HepG2 (cell line): Measurements from ENCODE around the gene SMIM22. TPM values are rescaled to one million over a fixed set of nuclear protein-coding genes. Genes with fewer than 3 reads are reported as not detected.

Experiments
- AGO2 ChIP-seq: fragments of 200-400 bp; formaldehyde crosslinking; optimal IDR thresholded peaks from 2 replicates; pipeline ENCODE3; 2017; ENCODE audit warnings: mild to moderate bottlenecking, low read depth, low read length, moderate library complexity
- ARNTL ChIP-seq: sonication (generic); formaldehyde crosslinking; IDR thresholded peaks from 2 replicates; pipeline ENCODE4 v1.4.0; 2020; ENCODE audit warnings: mild to moderate bottlenecking, missing genetic modification reagents
- ATF4 ChIP-seq, 2 experiments: fragments of 450-650 bp in 1 of 2; sonication (generic) in 1 of 2; formaldehyde crosslinking; IDR thresholded peaks; 2 replicates each; pipeline versions ENCODE4 v1.5.0 to v1.8.0; 2020 to 2022; ENCODE audit warnings: mild to moderate bottlenecking in 1 of 2, missing genetic modification reagents in 1 of 2
- IRF1 ChIP-seq: sonication (generic); formaldehyde crosslinking; IDR thresholded peaks from 2 replicates; pipeline ENCODE4 v1.4.0; 2020; ENCODE audit warnings: low read depth, mild to moderate bottlenecking, missing genetic modification reagents
- KAT8 ChIP-seq: IDR thresholded peaks from 2 replicates; pipeline ENCODE4 v1.6.1; 2016; ENCODE audit warnings: missing genetic modification reagents, missing compliant biosample characterization
- MXD1 ChIP-seq: sonication (generic); formaldehyde crosslinking; IDR thresholded peaks from 2 replicates; pipeline ENCODE4 v1.4.0; 2020; ENCODE audit warnings: mild to moderate bottlenecking, missing genetic modification reagents
- RFXAP ChIP-seq: sonication (generic); formaldehyde crosslinking; IDR thresholded peaks from 2 replicates; pipeline ENCODE4 v1.4.0; 2020; ENCODE audit warnings: missing genetic modification reagents, borderline replicate concordance
- TBX2 ChIP-seq: sonication (generic); formaldehyde crosslinking; IDR thresholded peaks from 2 replicates; pipeline ENCODE4 v1.5.0; 2020; ENCODE audit warnings: missing genetic modification reagents, mild to moderate bottlenecking, borderline replicate concordance
- TEAD3 ChIP-seq: optimal IDR thresholded peaks from 2 replicates; pipeline ENCODE3; 2016; ENCODE audit warnings: borderline replicate concordance
- TMF1 ChIP-seq: sonication (generic); formaldehyde crosslinking; IDR thresholded peaks from 2 replicates; pipeline ENCODE4 v1.8.1; 2022; ENCODE audit warnings: low read depth, missing genetic modification reagents
- ZNF230 ChIP-seq: sonication (generic); formaldehyde crosslinking; IDR thresholded peaks from 2 replicates; pipeline ENCODE4 v1.4.0; 2020; ENCODE audit warnings: mild to moderate bottlenecking, missing genetic modification reagents
- ZNF251 ChIP-seq: sonication (generic); formaldehyde crosslinking; IDR thresholded peaks from 2 replicates; pipeline ENCODE4 v1.9.0; 2021; ENCODE audit warnings: mild to moderate bottlenecking, missing genetic modification reagents
- ZNF576 ChIP-seq: sonication (generic); formaldehyde crosslinking; IDR thresholded peaks from 2 replicates; pipeline ENCODE4 v1.4.0; 2020; ENCODE audit warnings: mild to moderate bottlenecking, missing genetic modification reagents
- ZNF660 ChIP-seq: sonication (generic); formaldehyde crosslinking; IDR thresholded peaks from 2 replicates; pipeline ENCODE4 v1.5.1; 2020; ENCODE audit warnings: mild to moderate bottlenecking, low read depth, missing genetic modification reagents, borderline replicate concordance
- ZNF687 ChIP-seq: sonication (generic); formaldehyde crosslinking; IDR thresholded peaks from 2 replicates; pipeline ENCODE4 v1.5.1; 2020; ENCODE audit warnings: mild to moderate bottlenecking, missing genetic modification reagents, moderate library complexity
- ZNF709 ChIP-seq: sonication (generic); formaldehyde crosslinking; IDR thresholded peaks from 2 replicates; pipeline ENCODE4 v1.5.0; 2020; ENCODE audit warnings: mild to moderate bottlenecking, missing genetic modification reagents
- ZSCAN25 ChIP-seq: sonication (generic); formaldehyde crosslinking; IDR thresholded peaks from 2 replicates; pipeline ENCODE4 v1.8.0; 2022; ENCODE audit warnings: mild to moderate bottlenecking, missing genetic modification reagents
- polyA plus RNA-seq, 8 experiments: library from polyadenylated mRNA; depleted of rRNA in 3 of 8; stranded (reverse) in 7 of 8; unstranded in 1 of 8; fragments of >200 nt; fragmentation: Illumina TruSeq in 4 of 8; extraction: Trizol in 4 of 8; gene quantifications; 2 replicates each; pipeline versions ENCODE4 v1.2.1 to v1.2.3, GENCODE V29; 2011 to 2016; ENCODE audit warnings: low read depth in 4 of 8, missing spikeins in 1 of 8, mixed read lengths in 1 of 8; ENCODE audit not compliant: insufficient read depth in 1 of 8
- total RNA-seq, 5 experiments: library from RNA; depleted of rRNA; stranded (reverse); fragments of >200 nt; fragmentation: Illumina TruSeq; extraction: Trizol; gene quantifications; 2 replicates each; pipeline ENCODE4 v1.2.3, GENCODE V29; 2016; ENCODE audit warnings: low read depth in 1 of 5

The SMIM22 gene
- total and polyA plus RNA-seq, 2 of the 13 experiments (the other 11 are each of a cell fraction or from before 2014, with no cell fraction given): not detected

GRCh38 chr16:4765511-4766474 is 29.4 kb upstream of the SMIM22 start (continued):
- peak; percentile 10 for TF ChIP-seq TEAD3 (CRISPR knock-in tag)
- no peak for TF ChIP-seq ZSCAN25
- TF ChIP-seq TBX2 (CRISPR knock-in tag): peak; percentile 59; the same call in 1 of the 2 replicates
- peak; percentile 16; the same call in 1 of the 2 replicates for TF ChIP-seq ZNF709 (CRISPR knock-in tag)
- 0 out of 2 replicates have a peak, but pooled peaks have one; percentile 35 for TF ChIP-seq ZNF230
- peak; percentile 39 for TF ChIP-seq ARNTL (CRISPR knock-in tag)
- TF ChIP-seq ATF4 (CRISPR knock-in tag; IDR thresholded peaks at IDR 0.05): no peak
- TF ChIP-seq RFXAP (CRISPR knock-in tag): no peak
- TF ChIP-seq ZNF687 (CRISPR knock-in tag): peak; percentile 71
- TF ChIP-seq MXD1 (CRISPR knock-in tag): 0 out of 2 replicates have a peak, but pooled peaks have one; percentile 43
- TF ChIP-seq IRF1 (CRISPR knock-in tag): no peak
- TF ChIP-seq TMF1: no peak
- no peak for TF ChIP-seq ZNF251 (CRISPR knock-in tag)
- peak; percentile 57 for TF ChIP-seq AGO2
- no peak for TF ChIP-seq ZNF660 (CRISPR knock-in tag)
- no peak for TF ChIP-seq ZNF576 (CRISPR knock-in tag)
- TF ChIP-seq KAT8: 0 out of 2 replicates have a peak, but pooled peaks have one; percentile 15
